HEK293 (cell line): ENCODE results near the gene TCAP.

Source experiments
- IKZF3 ChIP-seq: fragments of 450-650 bp; IDR thresholded peaks from 2 replicates; pipeline ENCODE4 v1.5.0; 2018; ENCODE audit warnings: missing biosample characterization, mild to moderate bottlenecking, missing genetic modification characterization, moderate library complexity
- KLF10 ChIP-seq: fragments of 450-650 bp; IDR thresholded peaks from 2 replicates; pipeline ENCODE4 v1.5.1; 2018; ENCODE audit warnings: missing biosample characterization, mild to moderate bottlenecking, missing genetic modification characterization
- KLF16 ChIP-seq: fragments of 450-650 bp; formaldehyde crosslinking; IDR thresholded peaks from 2 replicates; pipeline ENCODE4 v1.5.1; 2017; ENCODE audit warnings: missing biosample characterization, missing genetic modification characterization
- KLF17 ChIP-seq: fragments of 450-650 bp; formaldehyde crosslinking; IDR thresholded peaks from 2 replicates; pipeline ENCODE4 v1.5.1; 2016; ENCODE audit warnings: missing biosample characterization, missing genetic modification characterization
- KLF8 ChIP-seq: fragments of 450-650 bp; formaldehyde crosslinking; IDR thresholded peaks from 2 replicates; pipeline ENCODE4 v1.5.1; 2016; ENCODE audit warnings: missing biosample characterization, missing genetic modification characterization
- PRDM10 ChIP-seq: fragments of 450-650 bp; formaldehyde crosslinking; IDR thresholded peaks from 2 replicates; pipeline ENCODE4 v1.5.1; 2016; ENCODE audit warnings: missing biosample characterization, missing genetic modification characterization
- REPIN1 ChIP-seq: fragments of 450-650 bp; formaldehyde crosslinking; IDR thresholded peaks from 2 replicates; pipeline ENCODE4 v1.5.1; 2017; ENCODE audit warnings: missing biosample characterization, missing genetic modification characterization, low read depth
- SCRT1 ChIP-seq: fragments of 450-650 bp; formaldehyde crosslinking; IDR thresholded peaks from 2 replicates; pipeline ENCODE4 v1.5.1; 2016; ENCODE audit warnings: missing biosample characterization, missing genetic modification characterization, borderline replicate concordance
- SCRT2 ChIP-seq: fragments of 450-650 bp; formaldehyde crosslinking; IDR thresholded peaks from 2 replicates; pipeline ENCODE4 v1.5.1; 2016; ENCODE audit warnings: missing biosample characterization, missing genetic modification characterization
- SP3 ChIP-seq: fragments of 450-650 bp; formaldehyde crosslinking; IDR thresholded peaks from 2 replicates; pipeline ENCODE4 v1.5.1; 2016; ENCODE audit warnings: missing biosample characterization, missing genetic modification characterization
- TRIM28 ChIP-seq: IDR thresholded peaks from 2 replicates; pipeline ENCODE4 v1.6.1; 2011; ENCODE audit warnings: low read length, control low read depth, borderline replicate concordance
- YY1 ChIP-seq: fragments of 450-650 bp; formaldehyde crosslinking; IDR thresholded peaks from 2 replicates; pipeline ENCODE4 v1.5.1; 2018; ENCODE audit warnings: missing biosample characterization, missing genetic modification characterization
- ZBTB8A ChIP-seq: fragments of 450-650 bp; formaldehyde crosslinking; IDR thresholded peaks from 2 replicates; pipeline ENCODE4 v1.5.1; 2016; ENCODE audit warnings: missing biosample characterization, missing genetic modification characterization
- ZEB2 ChIP-seq: fragments of 450-650 bp; formaldehyde crosslinking; IDR thresholded peaks from 2 replicates; pipeline ENCODE4 v1.5.1; 2016; ENCODE audit warnings: missing biosample characterization, missing genetic modification characterization
- ZFP3 ChIP-seq: fragments of 450-650 bp; formaldehyde crosslinking; IDR thresholded peaks from 2 replicates; pipeline ENCODE4 v1.5.1; 2016; ENCODE audit warnings: low read depth, missing biosample characterization, missing genetic modification characterization
- ZIC2 ChIP-seq: fragments of 450-650 bp; formaldehyde crosslinking; IDR thresholded peaks from 2 replicates; pipeline ENCODE4 v1.5.1; 2016; ENCODE audit warnings: missing biosample characterization, missing genetic modification characterization
- ZNF138 ChIP-seq: fragments of 450-650 bp; formaldehyde crosslinking; IDR thresholded peaks from 2 replicates; pipeline ENCODE4 v1.5.1; 2016; ENCODE audit warnings: missing biosample characterization, missing genetic modification characterization, borderline replicate concordance
- ZNF169 ChIP-seq: fragments of 450-650 bp; formaldehyde crosslinking; IDR thresholded peaks from 2 replicates; pipeline ENCODE4 v1.5.1; 2016; ENCODE audit warnings: missing biosample characterization, missing genetic modification characterization
- ZNF202 ChIP-seq: fragments of 450-650 bp; formaldehyde crosslinking; IDR thresholded peaks from 2 replicates; pipeline ENCODE4 v1.5.1; 2016; ENCODE audit warnings: missing biosample characterization, missing genetic modification characterization, borderline replicate concordance
- ZNF24 ChIP-seq: fragments of 450-650 bp; formaldehyde crosslinking; IDR thresholded peaks from 2 replicates; pipeline ENCODE4 v1.5.1; 2016; ENCODE audit warnings: missing biosample characterization, missing genetic modification characterization
- ZNF248 ChIP-seq: fragments of 450-650 bp; formaldehyde crosslinking; IDR thresholded peaks from 2 replicates; pipeline ENCODE4 v1.5.1; 2017; ENCODE audit warnings: missing biosample characterization, missing genetic modification characterization
- ZNF311 ChIP-seq: fragments of 450-650 bp; formaldehyde crosslinking; IDR thresholded peaks from 2 replicates; pipeline ENCODE4 v1.5.1; 2017; ENCODE audit warnings: missing biosample characterization, missing genetic modification characterization, borderline replicate concordance
- ZNF423 ChIP-seq: fragments of 450-650 bp; formaldehyde crosslinking; IDR thresholded peaks from 2 replicates; pipeline ENCODE4 v1.5.1; 2016; ENCODE audit warnings: missing biosample characterization, missing genetic modification characterization
- ZNF449 ChIP-seq: fragments of 450-650 bp; formaldehyde crosslinking; IDR thresholded peaks from 2 replicates; pipeline ENCODE4 v1.5.1; 2017; ENCODE audit warnings: missing biosample characterization, mild to moderate bottlenecking, missing genetic modification characterization, moderate library complexity
- ZNF558 ChIP-seq: fragments of 450-650 bp; formaldehyde crosslinking; IDR thresholded peaks from 2 replicates; pipeline ENCODE4 v1.5.1; 2016; ENCODE audit warnings: missing biosample characterization, missing genetic modification characterization
- ZNF561 ChIP-seq: fragments of 450-650 bp; IDR thresholded peaks from 2 replicates; pipeline ENCODE4 v1.5.1; 2018; ENCODE audit warnings: missing biosample characterization, missing genetic modification characterization, borderline replicate concordance
- ZNF629 ChIP-seq: fragments of 450-650 bp; formaldehyde crosslinking; IDR thresholded peaks from 2 replicates; pipeline ENCODE4 v1.5.1; 2017; ENCODE audit warnings: missing biosample characterization, missing genetic modification characterization
- ZNF645 ChIP-seq: fragments of 450-650 bp; formaldehyde crosslinking; IDR thresholded peaks from 2 replicates; pipeline ENCODE4; 2016; ENCODE audit warnings: missing biosample characterization, missing genetic modification characterization
- ZNF660 ChIP-seq: fragments of 450-650 bp; IDR thresholded peaks from 2 replicates; pipeline ENCODE4 v1.5.1; 2018; ENCODE audit warnings: missing biosample characterization, mild to moderate bottlenecking, missing genetic modification characterization
- ZNF837 ChIP-seq: fragments of 450-650 bp; formaldehyde crosslinking; IDR thresholded peaks from 2 replicates; pipeline ENCODE4 v1.5.1; 2016; ENCODE audit warnings: missing biosample characterization, missing genetic modification characterization
- ZSCAN16 ChIP-seq: fragments of 450-650 bp; formaldehyde crosslinking; IDR thresholded peaks from 2 replicates; pipeline ENCODE4 v1.5.1; 2016; ENCODE audit warnings: missing biosample characterization, missing genetic modification characterization
- ZSCAN30 ChIP-seq: fragments of 450-650 bp; IDR thresholded peaks from 2 replicates; pipeline ENCODE4 v1.5.1; 2018; ENCODE audit warnings: missing biosample characterization, mild to moderate bottlenecking, missing genetic modification characterization, moderate library complexity

The TCAP gene

GRCh38 chr17:39674702-39675389 is 9.7 kb downstream of the TCAP start (continued):
- TF ChIP-seq SCRT2 (tag by site-specific recombination) (no peak), SP3 (tag by site-specific recombination) (peak; percentile 45; the same call in 1 of the 2 replicates), ZSCAN30 (tag by site-specific recombination) (no peak), ZNF561 (tag by site-specific recombination) (no peak), ZNF24 (tag by site-specific recombination) (no peak), PRDM10 (tag by site-specific recombination) (peak; percentile 94), ZNF311 (no peak), ZNF449 (peak; percentile 89), ZNF138 (tag by site-specific recombination) (no peak), KLF17 (peak; percentile 89), KLF10 (tag by site-specific recombination) (peak; percentile 75), ZSCAN16 (tag by site-specific recombination) (no peak), ZNF169 (no peak), SCRT1 (tag by site-specific recombination) (no peak), TRIM28 (no peak), ZNF248 (tag by site-specific recombination) (no peak), ZBTB8A (peak; percentile 19; the same call in 1 of the 2 replicates), KLF8 (tag by site-specific recombination) (no peak), IKZF3 (tag by site-specific recombination) (no peak), KLF16 (tag by site-specific recombination) (no peak), ZNF645 (tag by site-specific recombination) (no peak), ZNF423 (tag by site-specific recombination) (peak; percentile 60), ZNF660 (no peak), ZEB2 (tag by site-specific recombination) (no peak), ZIC2 (tag by site-specific recombination) (peak; percentile 98), ZNF558 (tag by site-specific recombination) (no peak), ZNF837 (tag by site-specific recombination) (no peak), ZNF202 (tag by site-specific recombination) (no peak), YY1 (tag by site-specific recombination) (no peak), REPIN1 (tag by site-specific recombination) (no peak), ZNF629 (tag by site-specific recombination) (peak; percentile 32), ZFP3 (tag by site-specific recombination) (no peak)
